GM21390 (cell line): ENCODE results near the gene NFAM1.

Experiments
- ATAC-seq: cut with Tn5 transposase; IDR thresholded peaks from one replicate; pipeline ENCODE4 v1.9.1; 2021; ENCODE audit not compliant: unreplicated experiment

NFAM1 gene

DNA sequence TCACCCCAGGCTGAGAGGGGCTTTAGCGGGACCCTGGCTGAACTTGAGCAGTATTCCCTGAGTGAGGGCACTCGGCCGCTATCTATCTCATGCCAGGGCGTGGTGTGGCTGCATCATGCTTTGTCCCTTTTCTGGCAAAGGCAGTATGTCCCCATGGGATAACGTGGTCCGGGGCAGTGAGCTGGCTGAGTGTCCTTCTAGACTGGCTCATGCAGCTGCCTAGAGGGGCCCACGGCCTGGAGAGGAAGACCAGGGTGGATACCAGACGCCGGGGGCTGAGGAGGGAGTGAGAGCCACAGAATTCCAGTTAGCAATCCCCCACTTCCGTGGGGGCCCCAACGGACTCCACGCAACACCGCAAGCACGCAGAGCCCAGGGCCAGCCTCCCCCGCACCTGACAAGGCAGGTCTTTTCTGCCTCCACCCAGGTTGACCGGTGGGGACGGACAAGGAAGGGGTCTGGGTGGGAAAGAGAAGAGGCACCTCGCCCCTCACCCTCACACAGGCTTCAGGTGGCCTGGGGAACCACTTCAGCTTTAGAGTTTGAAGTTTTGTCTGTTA is 15.5 kb downstream of the NFAM1 start:
- ATAC-seq = no peak

- ATAC-seq = no peak
Observed at GRCh38 chr22:42414565-42415303, 17.5 kb downstream of the NFAM1 start.

GRCh38 chr22:42414021-42414420 is 18.2 kb downstream of the NFAM1 start:
- ATAC-seq = no peak

GRCh38 chr22:42412744-42413333 is 19.4 kb downstream of the NFAM1 start:
- ATAC-seq = no peak

DNA sequence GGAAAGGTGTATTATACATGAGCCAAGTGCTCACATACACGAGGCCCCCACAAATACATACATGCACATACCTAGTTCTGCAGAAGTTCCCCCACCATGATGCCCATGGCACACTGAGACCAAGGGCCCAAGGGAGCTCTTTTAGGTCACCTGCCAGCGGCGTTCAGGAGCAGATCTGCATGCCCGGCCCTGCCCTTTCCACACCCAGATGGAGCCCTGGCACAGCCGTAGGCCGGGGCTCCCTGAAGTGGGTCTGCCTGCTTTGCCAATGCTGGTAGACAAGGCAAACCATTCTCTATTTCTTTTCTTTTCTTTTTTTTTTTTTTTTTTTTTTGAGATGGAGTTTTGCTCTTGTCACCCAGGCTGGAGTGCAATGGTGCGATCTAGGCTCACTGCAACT is 21.5 kb downstream of the NFAM1 start:
- ATAC-seq = no peak

GRCh38 chr22:42408810-42409529 is 23.2 kb downstream of the NFAM1 start:
- ATAC-seq = no peak

GRCh38 chr22:42408276-42408675 is 23.9 kb downstream of the NFAM1 start:
- no peak for ATAC-seq

GRCh38 chr22:42404266-42404665 is 27.9 kb downstream of the NFAM1 start:
- ATAC-seq = no peak

GRCh38 chr22:42401535-42402334 is 30.5 kb downstream of the NFAM1 start:
- ATAC-seq = no peak

- ATAC-seq = no peak
Observed at GRCh38 chr22:42400811-42401534, 31.2 kb downstream of the NFAM1 start.

GRCh38 chr22:42399315-42400271 is 32.6 kb downstream of the NFAM1 start:
- ATAC-seq = no peak

DNA sequence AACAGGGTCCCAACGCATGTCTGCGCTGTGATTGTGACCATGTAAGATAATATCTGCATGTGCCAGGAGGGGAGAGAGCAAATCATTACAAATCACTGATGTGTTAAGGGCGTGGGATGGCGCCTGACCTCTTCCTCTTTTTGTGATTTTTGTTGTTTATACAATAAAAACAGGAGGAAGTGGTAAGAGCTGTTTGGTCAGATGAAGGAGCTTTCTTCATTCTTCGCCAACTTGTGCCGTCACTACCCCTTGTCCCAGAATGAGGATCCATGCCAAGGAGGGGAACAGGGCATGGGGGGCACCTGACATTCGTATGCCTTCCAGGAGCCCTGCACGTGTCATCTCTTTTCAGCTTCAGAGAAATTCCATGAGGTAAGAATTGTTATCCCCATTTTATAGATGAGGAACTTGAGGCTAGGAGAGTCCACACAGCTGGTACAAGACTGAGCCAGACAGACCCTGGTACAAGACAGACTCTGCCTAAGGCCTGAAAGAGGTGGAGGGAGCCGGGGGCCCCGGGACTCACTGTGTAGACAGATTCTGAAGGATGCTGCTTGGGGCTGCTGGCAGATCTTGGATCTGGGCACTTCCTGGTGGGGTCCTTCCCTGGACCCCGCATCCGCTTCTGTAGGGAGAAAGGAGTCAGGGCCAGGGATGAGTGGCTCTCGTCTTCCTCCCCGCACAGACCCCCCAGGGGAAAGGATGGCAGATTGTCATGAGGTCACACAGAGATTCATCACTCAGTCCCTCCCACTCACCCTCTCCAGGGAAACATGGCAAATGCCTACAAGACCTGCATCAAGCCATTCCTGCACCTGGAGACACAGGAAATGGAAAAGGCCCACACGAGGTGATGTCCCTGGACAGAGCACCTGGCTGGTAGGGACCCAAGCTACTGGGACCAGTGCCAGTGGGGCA is 34.6 kb downstream of the NFAM1 start:
- ATAC-seq = no peak

DNA sequence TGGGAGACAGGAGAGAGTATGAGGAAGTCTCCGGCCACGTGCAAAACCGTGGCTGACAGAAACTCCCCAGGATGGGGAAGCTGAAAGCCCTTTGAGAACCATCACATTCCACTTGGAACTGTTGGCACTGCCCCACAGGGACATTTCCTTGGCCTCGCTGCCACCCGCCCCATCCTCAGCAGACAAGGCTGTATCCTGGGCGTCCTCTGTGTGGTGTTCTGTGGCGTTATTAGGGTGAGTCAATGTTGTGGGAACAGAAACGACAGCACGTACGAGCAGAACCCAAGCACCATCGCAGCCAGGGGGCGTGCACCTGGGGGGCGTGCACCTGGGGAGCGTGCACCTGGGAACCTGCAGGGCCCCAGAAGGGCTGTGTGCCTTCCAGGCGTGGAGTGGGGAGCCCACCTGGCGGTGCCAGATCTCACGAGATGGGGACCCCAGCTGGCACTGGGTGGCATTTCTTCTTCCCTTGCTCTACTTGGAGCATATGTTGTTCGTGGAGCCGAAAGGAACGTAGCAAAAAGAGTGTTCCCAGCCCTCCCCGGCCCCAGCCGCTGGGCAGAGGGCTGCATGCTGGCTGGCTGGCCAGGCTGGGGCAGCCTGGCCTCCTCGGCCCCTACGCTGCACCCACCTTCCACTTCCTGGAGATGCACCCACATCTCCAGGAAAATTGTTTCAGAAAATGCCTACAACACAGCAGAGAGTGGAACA is 35.4 kb downstream of the NFAM1 start:
- ATAC-seq = no peak

DNA sequence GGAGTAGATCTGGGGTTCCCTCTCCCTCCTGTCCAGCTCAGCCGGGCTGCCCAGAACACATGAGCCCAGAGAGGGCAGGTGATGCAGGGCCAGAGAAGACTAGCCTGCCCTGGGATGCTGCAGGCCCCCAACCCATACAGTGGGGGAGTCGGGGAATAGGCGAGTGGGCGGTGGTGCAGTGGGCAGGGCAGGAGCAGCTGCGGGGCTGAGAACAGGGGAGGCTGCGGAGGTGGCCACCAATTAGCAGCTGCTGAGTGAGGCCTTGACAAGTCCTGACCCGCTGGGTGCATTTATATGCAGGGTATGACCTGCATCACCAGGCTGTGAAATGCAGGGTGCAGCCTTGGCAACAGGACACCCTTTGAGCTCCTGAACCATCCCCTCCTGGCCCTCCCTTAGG is 43.1 kb downstream of the NFAM1 start:
- ATAC-seq = no peak

- ATAC-seq = no peak
Observed at GRCh38 chr22:42388130-42388797, 43.9 kb downstream of the NFAM1 start.

DNA sequence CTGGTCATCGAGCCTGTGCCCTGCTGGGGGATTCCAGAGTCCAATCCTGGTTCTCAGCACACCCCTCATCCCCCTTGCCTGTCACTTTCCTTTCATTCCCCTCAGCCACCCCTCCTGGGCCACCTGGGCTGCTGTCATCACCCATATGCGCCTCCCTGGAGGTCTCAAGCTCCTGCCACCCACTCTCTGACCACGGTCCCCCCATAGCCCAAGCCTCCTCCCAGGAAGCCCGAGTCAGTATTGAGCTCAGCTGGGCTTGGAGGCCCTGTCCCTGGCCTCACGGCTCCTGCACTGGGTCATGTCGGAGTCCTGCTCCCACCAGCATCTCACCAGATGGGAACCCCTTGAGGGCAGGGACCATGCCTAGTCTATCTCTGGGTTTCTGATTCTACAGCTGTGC is 44.6 kb downstream of the NFAM1 start:
- no peak for ATAC-seq

- ATAC-seq = no peak
Observed at GRCh38 chr22:42385696-42386095, 46.5 kb downstream of the NFAM1 start.
